Activated naive CD4-positive, alpha-beta T cell (primary cell): ENCODE measurements around the gene SPON1.
"Not testable (repeated sequence)": the region's sequence is repeated elsewhere in the genome, so short reads cannot be mapped to it uniquely, and the experiment has no call there.

Experiments used
- DNase-seq, 4 experiments: peaks; one replicate each; lab custom pipeline; 2025; lab: John Stamatoyannopoulos, UW

SPON1 gene

GRCh38 chr11:14248580-14248981 is 286.1 kb downstream of the SPON1 start:
- peak in 1 of 4 experiments; percentile 13 for DNase-seq

GRCh38 chr11:14249121-14249963 is 286.8 kb downstream of the SPON1 start:
- peak; percentile 28 to 67 (median 46) for DNase-seq

GRCh38 chr11:14251754-14252153 is 289.2 kb downstream of the SPON1 start:
- no peak for DNase-seq

GRCh38 chr11:14252501-14252900 is 290.0 kb downstream of the SPON1 start:
- DNase-seq: not testable (repeated sequence)

GRCh38 chr11:14253421-14253820 is 290.9 kb downstream of the SPON1 start:
- no peak for DNase-seq

- DNase-seq: no peak
These were observed 291.3 kb downstream of the SPON1 start for GRCh38 chr11:14253840-14254239.

GRCh38 chr11:14254533-14255237 is 292.2 kb downstream of the SPON1 start:
- no peak for DNase-seq

GRCh38 chr11:14255238-14255534 is 292.7 kb downstream of the SPON1 start:
- no peak for DNase-seq

- DNase-seq: no peak
These were observed 295.9 kb downstream of the SPON1 start for GRCh38 chr11:14258221-14258935.

GRCh38 chr11:14259186-14259784 is 296.8 kb downstream of the SPON1 start:
- no peak for DNase-seq

GRCh38 chr11:14259878-14260277 is 297.4 kb downstream of the SPON1 start:
- DNase-seq: no peak

GRCh38 chr11:14261066-14261465 is 298.5 kb downstream of the SPON1 start:
- no peak for DNase-seq

- DNase-seq: no peak
These were observed 299.8 kb downstream of the SPON1 start for GRCh38 chr11:14262271-14262846.

GRCh38 chr11:14264966-14265365 is 302.4 kb downstream of the SPON1 start:
- no peak for DNase-seq

GRCh38 chr11:14266622-14267021 is 304.1 kb downstream of the SPON1 start:
- DNase-seq: no peak

- DNase-seq: no peak
These were observed 305.5 kb downstream of the SPON1 start for GRCh38 chr11:14267861-14268635.

GRCh38 chr11:14269692-14270573 is 307.4 kb downstream of the SPON1 start:
- DNase-seq: no peak

- no peak for DNase-seq
These were observed 308.4 kb downstream of the SPON1 start for GRCh38 chr11:14270690-14271542.

GRCh38 chr11:14273895-14274294 is 311.4 kb downstream of the SPON1 start:
- DNase-seq: no peak
